CD14-positive monocyte (primary cell): ENCODE measurements around the gene MITF. TPM values are rescaled to one million over a fixed set of nuclear protein-coding genes. Genes with fewer than 3 reads are reported as not detected.

Source experiments
- DNase-seq, 3 donors: peaks; one replicate each; pipeline ENCODE4 v3.0.0-alpha.2; 2011 to 2022
- H2AFZ ChIP-seq: 2 replicates; pipeline ENCODE4 v1.6.0; 2012; ENCODE audit warnings: mild to moderate bottlenecking, low read depth, low read length, inconsistent platforms; ENCODE audit not compliant: insufficient read depth, poor library complexity, severe bottlenecking
- H3K27ac ChIP-seq, 2 donors: 1 replicate in 1 of 2; 2 replicates in 1 of 2; pipeline ENCODE4 v1.5.1; 2012 to 2013; ENCODE audit warnings: low read length in 2 of 2, control low read depth in 1 of 2, inconsistent platforms in 1 of 2, low read depth in 1 of 2, mild to moderate bottlenecking in 1 of 2
- H3K27me3 ChIP-seq, 2 donors: one replicate each; pipeline versions ENCODE4 v1.6.0 to v1.6.1; 2011 to 2013; ENCODE audit warnings: low read length in 2 of 2; ENCODE audit not compliant: control insufficient read depth in 2 of 2, insufficient read depth in 2 of 2
- H3K36me3 ChIP-seq, 2 donors: replicated peaks in 1 of 2; 1 replicate in 1 of 2; 2 replicates in 1 of 2; pipeline versions ENCODE4 v1.5.1 to v1.6.1; 2012 to 2013; ENCODE audit warnings: low read length in 2 of 2, control low read depth in 1 of 2, inconsistent platforms in 1 of 2, mild to moderate bottlenecking in 1 of 2; ENCODE audit not compliant: insufficient read depth in 2 of 2, control insufficient read depth in 1 of 2
- H3K4me1 ChIP-seq, 2 donors: 1 replicate in 1 of 2; 2 replicates in 1 of 2; pipeline versions ENCODE4 v1.5.1 to v1.6.1; 2012 to 2013; ENCODE audit warnings: low read length in 2 of 2, control low read depth in 1 of 2, inconsistent platforms in 1 of 2, mild to moderate bottlenecking in 1 of 2, moderate library complexity in 1 of 2; ENCODE audit not compliant: insufficient read depth in 2 of 2, control insufficient read depth in 1 of 2
- H3K4me2 ChIP-seq: replicated peaks from 2 replicates; pipeline ENCODE3; 2012; ENCODE audit warnings: low read length, moderate library complexity, mild to moderate bottlenecking; ENCODE audit not compliant: poor library complexity, severe bottlenecking; ENCODE audit errors: extremely low read depth
- H3K4me3 ChIP-seq, 3 experiments: fragments of 200-600 bp in 1 of 3; sonication (generic) in 1 of 3; replicated peaks in 1 of 3; 1 replicate in 2 of 3; 2 replicates in 1 of 3; pipeline ENCODE4 v1.5.1; 2011 to 2013; ENCODE audit warnings: low read length in 3 of 3, mild to moderate bottlenecking in 3 of 3, control low read depth in 2 of 3, low read depth in 2 of 3, inconsistent platforms in 1 of 3, moderate library complexity in 1 of 3
- H3K79me2 ChIP-seq: 2 replicates; pipeline ENCODE4 v1.6.0; 2012; ENCODE audit warnings: mild to moderate bottlenecking, control low read depth, inconsistent platforms, low read length, moderate library complexity; ENCODE audit not compliant: insufficient read depth
- H3K9ac ChIP-seq: 2 replicates; pipeline ENCODE4 v1.6.0; 2017; ENCODE audit warnings: low read length, mild to moderate bottlenecking; ENCODE audit not compliant: insufficient read depth, poor library complexity, severe bottlenecking
- H3K9me3 ChIP-seq, 2 donors: replicated peaks in 1 of 2; 1 replicate in 1 of 2; 2 replicates in 1 of 2; pipeline versions ENCODE4 v1.5.1 to v1.6.1; 2012 to 2013; ENCODE audit warnings: low read length in 2 of 2, control low read depth in 1 of 2; ENCODE audit not compliant: control insufficient read depth in 1 of 2, insufficient read depth in 1 of 2
- H4K20me1 ChIP-seq: 2 replicates; pipeline ENCODE4 v1.6.0; 2012; ENCODE audit warnings: mild to moderate bottlenecking, low read length, control low read depth, moderate library complexity; ENCODE audit not compliant: insufficient read depth
- H3K27ac Mint-ChIP-seq, 7 donors: one replicate each; pipeline ENCODE4 v1.8.0; 2020; ENCODE audit warnings: mild to moderate bottlenecking in 7 of 7, mixed read lengths in 7 of 7, moderate library complexity in 6 of 7, inconsistent platforms in 2 of 7
- H3K27me3 Mint-ChIP-seq, 3 donors: one replicate each; pipeline ENCODE4 v1.8.0; 2021 to 2022; ENCODE audit warnings: low read depth in 3 of 3, mild to moderate bottlenecking in 3 of 3, mixed read lengths in 3 of 3, moderate library complexity in 3 of 3, inconsistent platforms in 1 of 3
- H3K36me3 Mint-ChIP-seq, 2 donors: one replicate each; pipeline ENCODE4 v1.8.0; 2020; ENCODE audit warnings: mixed read lengths in 2 of 2, inconsistent platforms in 1 of 2, mild to moderate bottlenecking in 1 of 2
- H3K4me1 Mint-ChIP-seq: one replicate; pipeline ENCODE4 v1.8.0; 2020; ENCODE audit warnings: mild to moderate bottlenecking, mixed read lengths
- H3K4me3 Mint-ChIP-seq, 2 donors: one replicate each; pipeline ENCODE4 v1.8.0; 2020; ENCODE audit warnings: mild to moderate bottlenecking in 2 of 2, mixed read lengths in 2 of 2, moderate library complexity in 1 of 2
- H3K9me3 Mint-ChIP-seq, 7 donors: one replicate each; pipeline ENCODE4 v1.8.0; 2020 to 2022; ENCODE audit warnings: mixed read lengths in 7 of 7, mild to moderate bottlenecking in 6 of 7, moderate library complexity in 6 of 7, inconsistent platforms in 2 of 7
- CTCF ChIP-seq: fragments of 200-600 bp; IDR thresholded peaks from one replicate; pipeline ENCODE4 v1.8.0; 2022; ENCODE audit warnings: antibody characterized with exemption, mild to moderate bottlenecking
- WGBS: methylation state at CpG from one replicate; pipeline ENCODE4 v1.1.5; 2013; ENCODE audit warnings: missing lambda C conversion rate; ENCODE audit not compliant: insufficient coverage; 5-methylcytosine and 5-hydroxymethylcytosine counted together
- intact Hi-C, 2 donors: fragments of 100-400 bp; cut with micrococcal nuclease; formaldehyde crosslinking; loops; one replicate each; pipeline versions ENCODE4 v1.15.0 to v1.15.1; 2023
- polyA plus RNA-seq, 3 donors: library from polyadenylated mRNA; depleted of rRNA in 1 of 3; unstranded in 2 of 3; stranded (reverse) in 1 of 3; fragments of 300-500 nt in 2 of 3; fragments of >200 nt in 1 of 3; fragmentation: Illumina TruSeq in 2 of 3; gene quantifications; 1 replicate in 2 of 3; 2 replicates in 1 of 3; pipeline ENCODE4 v1.2.3, GENCODE V29; 2012 to 2021

Gene MITF
- polyA plus RNA-seq, 3 donors = 7.0 to 15.1 (median 12.1) TPM

GRCh38 chr3:69830147-69830546 lies 90.9 kb downstream of the MITF start:
- H3K79me2 ChIP-seq = no peaks in the 10 kb centered on the region
- no peak overlapping the region for H3K9ac ChIP-seq
- H3K27ac ChIP-seq = no peak overlapping the region
- no peaks in the 10 kb centered on the region for H3K9me3 ChIP-seq
- H3K36me3 ChIP-seq = no peaks in the 10 kb centered on the region
- no peaks in the 10 kb centered on the region for H3K27me3 ChIP-seq
- Mint-ChIP-seq H3K4me3 (no peak overlapping the region), H3K4me1 (peaks cover 7% of the 10 kb centered on the region), H3K27me3 (no peaks in the 10 kb centered on the region), H3K27ac (peak overlapping the region in 2 of 7 donors; percentile 2 to 6), H3K9me3 (peaks cover 0 to 9% (median 3%) of the 10 kb centered on the region in 7 donors), H3K36me3 (peaks cover 0 to 8% of the 10 kb centered on the region in 2 donors)
- H3K4me3 ChIP-seq = no peak overlapping the region
- no peak overlapping the region for H2AFZ ChIP-seq
- WGBS = 90% methylated on average over 3 of the region's 3 CpGs
- peaks cover 4% of the 10 kb centered on the region for H4K20me1 ChIP-seq
- no peaks in the 10 kb centered on the region for H3K4me1 ChIP-seq
- no peak for DNase-seq
- no peak overlapping the region for H3K4me2 ChIP-seq
- intact Hi-C loops = no loop called here
- no peak for TF ChIP-seq CTCF

GRCh38 chr3:69831737-69832136 lies 92.5 kb downstream of the MITF start:
- Histone ChIP-seq H3K4me3 (no peak overlapping the region), H4K20me1 (peaks cover 5% of the 10 kb centered on the region), H3K4me2 (no peak overlapping the region), H3K79me2 (no peaks in the 10 kb centered on the region), H3K4me1 (no peaks in the 10 kb centered on the region), H3K9ac (no peak overlapping the region), H3K27ac (no peak overlapping the region), H2AFZ (no peak overlapping the region), H3K36me3 (no peaks in the 10 kb centered on the region), H3K9me3 (no peaks in the 10 kb centered on the region), H3K27me3 (no peaks in the 10 kb centered on the region)
- TF ChIP-seq CTCF = no peak
- Mint-ChIP-seq H3K9me3 (peaks cover 2 to 15% (median 7%) of the 10 kb centered on the region in 7 donors), H3K36me3 (peaks cover 0 to 11% of the 10 kb centered on the region in 2 donors), H3K27me3 (no peaks in the 10 kb centered on the region), H3K4me1 (peaks cover 4% of the 10 kb centered on the region), H3K4me3 (no peak overlapping the region), H3K27ac (peak overlapping the region in 2 of 7 donors; percentile 0 to 47)
- no CpG with 5 or more reads among the region's 5 CpGs for WGBS
- intact Hi-C loops = no loop called here
- DNase-seq = no peak
